IMR-90 (cell line): ENCODE data around the gene TTC28. TPM values are rescaled to one million over a fixed set of nuclear protein-coding genes. Genes with fewer than 3 reads are reported as not detected.

Experiments
- ATAC-seq: fragments of 200-7000 bp; cut with Tn5 transposase; 2 replicates; pipeline ENCODE4 v1.9.1; 2020; ENCODE audit warnings: low read depth, mild to moderate bottlenecking, moderate library complexity
- BruUV-seq: library from RNA; stranded (reverse); fragments of 400-500 nt; replicated peaks from 2 replicates; lab custom pipeline; 2021; lab: Mats Ljungman, UMichigan
- CTCF ChIA-PET: fragments of 300-600 bp; formaldehyde crosslinking; extraction: SDS; loops from one replicate; lab custom pipeline; 2021; ENCODE audit warnings: antibody characterized with exemption; lab: Yijun Ruan, JAX
- POLR2A ChIA-PET: fragments of 300-600 bp; sonication (Branson Sonifier 250); formaldehyde crosslinking; loops from one replicate; lab custom pipeline; 2022; ENCODE audit warnings: antibody characterized with exemption; ENCODE audit not compliant: unreplicated experiment; lab: Charles Lee
- DNase-seq: peaks from one replicate; pipeline ENCODE4 v3.0.0; 2013
- H2AFZ ChIP-seq: replicated peaks from 2 replicates; pipeline ENCODE3; 2013; ENCODE audit warnings: low read length, mild to moderate bottlenecking; ENCODE audit not compliant: poor library complexity
- H2AK5ac ChIP-seq: 2 replicates; pipeline ENCODE4 v1.6.1; 2013; ENCODE audit warnings: low read depth, low read length, inconsistent platforms
- H2AK9ac ChIP-seq: replicated peaks from 2 replicates; pipeline ENCODE3; 2013; ENCODE audit warnings: mild to moderate bottlenecking, low read depth, low read length, moderate library complexity; ENCODE audit not compliant: poor library complexity
- H2BK120ac ChIP-seq: 2 replicates; pipeline ENCODE4 v1.6.1; 2013; ENCODE audit warnings: low read depth, low read length, inconsistent platforms
- H2BK15ac ChIP-seq: 3 replicates; pipeline ENCODE4 v1.6.1; 2013; ENCODE audit warnings: low read depth, low read length, inconsistent platforms
- H2BK20ac ChIP-seq: 2 replicates; pipeline ENCODE4 v1.6.1; 2013; ENCODE audit warnings: low read depth, mild to moderate bottlenecking, inconsistent platforms, low read length, moderate library complexity
- H2BK5ac ChIP-seq: 2 replicates; pipeline ENCODE4 v1.6.1; 2013; ENCODE audit warnings: mild to moderate bottlenecking, low read depth, low read length, inconsistent platforms; ENCODE audit not compliant: poor library complexity, severe bottlenecking
- H3K14ac ChIP-seq: replicated peaks from 2 replicates; pipeline ENCODE4 v1.6.1; 2013; ENCODE audit warnings: low read depth, low read length, inconsistent platforms
- H3K18ac ChIP-seq: 2 replicates; pipeline ENCODE4 v1.6.1; 2013; ENCODE audit warnings: low read depth, low read length, control low read depth
- H3K23ac ChIP-seq: 2 replicates; pipeline ENCODE4 v1.6.1; 2013; ENCODE audit warnings: low read depth, low read length, inconsistent platforms
- H3K27ac ChIP-seq: 2 replicates; pipeline ENCODE4 v1.5.1; 2013; ENCODE audit warnings: mild to moderate bottlenecking, control low read depth, low read length; ENCODE audit not compliant: insufficient read depth
- H3K27me3 ChIP-seq: 2 replicates; pipeline ENCODE4 v1.6.1; 2013; ENCODE audit warnings: low read length; ENCODE audit not compliant: control insufficient read depth, insufficient read depth
- H3K36me3 ChIP-seq: 2 replicates; pipeline ENCODE4 v1.6.1; 2013; ENCODE audit warnings: low read length, mixed read lengths; ENCODE audit not compliant: control insufficient read depth, insufficient read depth
- H3K4ac ChIP-seq: 2 replicates; pipeline ENCODE4 v1.6.1; 2013; ENCODE audit warnings: low read depth, low read length, inconsistent platforms
- H3K4me1 ChIP-seq: 2 replicates; pipeline ENCODE4 v1.6.1; 2013; ENCODE audit warnings: low read length, mixed read lengths; ENCODE audit not compliant: control insufficient read depth, insufficient read depth
- H3K4me2 ChIP-seq: 2 replicates; pipeline ENCODE4 v1.6.1; 2013; ENCODE audit warnings: low read depth, mild to moderate bottlenecking, control low read depth, low read length, moderate library complexity
- H3K4me3 ChIP-seq: 2 replicates; pipeline ENCODE4 v1.5.1; 2013; ENCODE audit warnings: low read depth, mild to moderate bottlenecking, control low read depth, low read length, moderate library complexity; ENCODE audit not compliant: insufficient read depth
- H3K56ac ChIP-seq: 2 replicates; pipeline ENCODE4 v1.6.1; 2013; ENCODE audit warnings: low read length, inconsistent platforms; ENCODE audit not compliant: insufficient read depth; ENCODE audit errors: extremely low read depth
- H3K79me1 ChIP-seq, 2 experiments: 2 replicates each; pipeline ENCODE4 v1.6.1; 2013; ENCODE audit warnings: low read length in 2 of 2, inconsistent platforms in 1 of 2, low read depth in 1 of 2
- H3K9ac ChIP-seq: 2 replicates; pipeline ENCODE4 v1.6.1; 2013; ENCODE audit warnings: low read depth, low read length, control low read depth
- H3K9me1 ChIP-seq: 2 replicates; pipeline ENCODE4 v1.6.1; 2013; ENCODE audit warnings: low read length, inconsistent platforms; ENCODE audit not compliant: insufficient read depth
- H3K9me3 ChIP-seq: 2 replicates; pipeline ENCODE4 v1.6.1; 2013; ENCODE audit warnings: low read length; ENCODE audit not compliant: control insufficient read depth, insufficient read depth
- H4K20me1 ChIP-seq: 2 replicates; pipeline ENCODE4 v1.6.1; 2013; ENCODE audit warnings: low read length, inconsistent platforms; ENCODE audit not compliant: insufficient read depth
- H4K5ac ChIP-seq: 2 replicates; pipeline ENCODE4 v1.6.1; 2013; ENCODE audit warnings: mild to moderate bottlenecking, low read depth, low read length, control low read depth
- H4K8ac ChIP-seq, 2 experiments: 2 replicates each; pipeline ENCODE4 v1.6.1; 2013; ENCODE audit warnings: low read depth in 2 of 2, low read length in 2 of 2, control low read depth in 1 of 2, inconsistent platforms in 1 of 2
- H4K91ac ChIP-seq: 2 replicates; pipeline ENCODE4 v1.6.1; 2013; ENCODE audit warnings: low read depth, low read length, inconsistent platforms; ENCODE audit not compliant: insufficient read depth
- CEBPB ChIP-seq: IDR thresholded peaks from 2 replicates; pipeline ENCODE4 v1.6.1; 2012; ENCODE audit warnings: low read depth, low read length, improper control_type of control experiment
- MAZ ChIP-seq: IDR thresholded peaks from 2 replicates; pipeline ENCODE4 v1.6.1; 2012; ENCODE audit warnings: low read depth, mild to moderate bottlenecking, low read length, improper control_type of control experiment, moderate library complexity, borderline replicate concordance
- MXI1 ChIP-seq: IDR thresholded peaks from 2 replicates; pipeline ENCODE4 v1.6.1; 2012; ENCODE audit warnings: low read depth, mild to moderate bottlenecking, low read length, moderate library complexity, borderline replicate concordance
- NFE2L2 ChIP-seq: fragments of 150-350 bp; IDR thresholded peaks from 2 replicates; pipeline ENCODE4 v1.6.1; 2016; ENCODE audit warnings: low read depth, mild to moderate bottlenecking, low read length
- POLR2A ChIP-seq: IDR thresholded peaks from 2 replicates; pipeline ENCODE4 v1.6.1; 2012; ENCODE audit warnings: mild to moderate bottlenecking, low read depth, low read length
- RFX5 ChIP-seq: IDR thresholded peaks from 2 replicates; pipeline ENCODE4 v1.8.0; 2012; ENCODE audit warnings: low read depth, mild to moderate bottlenecking, low read length, moderate library complexity
- WGBS, 2 experiments: methylation state at CpG; one replicate each; pipeline versions ENCODE4 v1.1.5 to v1.1.7; 2013; ENCODE audit warnings: missing lambda C conversion rate in 2 of 2; ENCODE audit not compliant: insufficient read length in 1 of 2; ENCODE audit errors: extremely low coverage in 2 of 2; 5-methylcytosine and 5-hydroxymethylcytosine counted together
- dilution Hi-C: fragments of 300-500 bp; cut with HindIII; formaldehyde crosslinking; loops from one replicate; pipeline ENCODE4 v1.14.3; 2018; ENCODE audit warnings: low sequenced_read_pairs; ENCODE audit not compliant: unreplicated experiment
- in situ Hi-C: fragments of 300-500 bp; cut with MboI; formaldehyde crosslinking; loops from 3 replicates; pipeline ENCODE4 v1.14.3; 2019; ENCODE audit warnings: low sequenced_read_pairs, inconsistent platforms, mixed read lengths
- intact Hi-C: fragments of 100-400 bp; cut with micrococcal nuclease; formaldehyde crosslinking; loops from 2 replicates; pipeline ENCODE4 v1.10.0; 2022
- polyA plus RNA-seq, 3 experiments: library from polyadenylated mRNA; depleted of rRNA; stranded (reverse); fragments of >200 nt; gene quantifications; 2 replicates each; pipeline ENCODE4 v1.2.3, GENCODE V29; 2012; ENCODE audit warnings: low replicate concordance in 1 of 3
- total RNA-seq: library from RNA; depleted of rRNA; stranded (reverse); fragments of >200 nt; gene quantifications from 2 replicates; pipeline ENCODE4 v1.2.3, GENCODE V29; 2012
- TF ChIP-seq, protein P1 (sequence below): fragments of 150-350 bp; IDR thresholded peaks from 2 replicates; pipeline ENCODE4 v1.6.1; 2017; ENCODE audit warnings: mild to moderate bottlenecking, antibody characterized with exemption, low read length, low read depth

TTC28 gene
- total and polyA plus RNA-seq, 2 of the 4 experiments (the other 2 are of a cell fraction), result 5.6 to 13.3 TPM

DNA sequence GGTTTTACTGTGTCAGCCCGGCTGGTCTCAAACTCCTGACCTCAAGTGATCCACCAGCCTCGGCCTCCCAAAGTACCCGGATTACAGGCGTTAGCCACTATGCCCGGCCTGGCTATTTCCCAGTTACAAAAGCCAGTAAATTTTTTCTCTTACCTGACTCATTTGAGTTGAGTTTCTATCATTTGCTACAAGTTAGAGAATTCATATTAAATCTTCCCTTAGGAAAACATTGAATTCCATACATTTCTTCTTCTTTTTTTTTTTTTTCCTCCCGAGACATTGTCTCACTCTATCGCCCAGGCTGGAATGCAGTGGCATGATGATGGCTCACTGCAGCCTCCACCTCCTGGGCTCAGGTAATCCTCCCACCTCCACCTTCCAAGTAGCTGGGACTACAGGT lies 36.0 kb upstream of the TTC28 start:
- no peak for ATAC-seq
- no peak overlapping the region for H3K18ac ChIP-seq

More for the DNA sequence above, 36.0 kb upstream of the TTC28 start:
- no TSS peak for BruUV-seq
- Histone ChIP-seq H2AK5ac (no peak overlapping the region), H3K4me3 (no peak overlapping the region), H3K4ac (no peak overlapping the region), H3K23ac (no peak overlapping the region), H3K27me3 (no peaks in the 10 kb centered on the region), H3K4me2 (no peak overlapping the region), H3K27ac (no peak overlapping the region), H3K14ac (no peak overlapping the region), H2BK120ac (no peak overlapping the region), H2BK20ac (no peak overlapping the region), H3K9me3 (no peaks in the 10 kb centered on the region), H3K9ac (no peak overlapping the region), H2BK15ac (no peak overlapping the region), H3K9me1 (peaks cover 3% of the 10 kb centered on the region; the same call in 1 of the 2 replicates), H4K91ac (no peak overlapping the region), H4K20me1 (no peaks in the 10 kb centered on the region), H2AK9ac (no peak overlapping the region), H3K36me3 (no peaks in the 10 kb centered on the region), H4K5ac (no peak overlapping the region), H4K8ac (no peak overlapping the region), H3K56ac (no peak overlapping the region), H2BK5ac (no peak overlapping the region), H3K79me1 (0 out of 4 replicates have a peak, but pooled peaks cover 0 to 3% of the 10 kb centered on the region in 2 experiments), H2AFZ (no peak overlapping the region), H3K4me1 (peaks cover 9% of the 10 kb centered on the region)
- dilution Hi-C loops (no loop called here), in situ Hi-C loops (no loop called here), intact Hi-C loops (no loop called here)
- TF ChIP-seq RFX5 (no peak), MXI1 (no peak), CEBPB (no peak), POLR2A (no peak), NFE2L2 (no peak), MAZ (no peak)
- TF ChIP-seq, protein P1, sequence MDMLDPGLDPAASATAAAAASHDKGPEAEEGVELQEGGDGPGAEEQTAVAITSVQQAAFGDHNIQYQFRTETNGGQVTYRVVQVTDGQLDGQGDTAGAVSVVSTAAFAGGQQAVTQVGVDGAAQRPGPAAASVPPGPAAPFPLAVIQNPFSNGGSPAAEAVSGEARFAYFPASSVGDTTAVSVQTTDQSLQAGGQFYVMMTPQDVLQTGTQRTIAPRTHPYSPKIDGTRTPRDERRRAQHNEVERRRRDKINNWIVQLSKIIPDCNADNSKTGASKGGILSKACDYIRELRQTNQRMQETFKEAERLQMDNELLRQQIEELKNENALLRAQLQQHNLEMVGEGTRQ, result no peak
- DNase-seq, result no peak
- WGBS, 2 experiments, result 80% methylated on average over 3 of the region's 7 CpGs; no CpG with 5 or more reads in 1 of the 2 experiments
- POLR2A ChIA-PET, result no interaction called here
- CTCF ChIA-PET, result no interaction called here
